ENCODE measurements around the gene LRCH1.

LRCH1 gene

GRCh38 chr13:46521486-46521885 lies 31.5 kb upstream of the LRCH1 start:
- H3K27me3 ChIP-seq (ENCODE audit: insufficient read depth, low read depth), result no peaks in the 10 kb centered on the region
- no peak overlapping the region for H3K4me3 ChIP-seq (IDR thresholded peaks at IDR 0.05; ENCODE audit: insufficient read depth, low read depth, low read length)
- no peak overlapping the region for H2AFZ ChIP-seq (ENCODE audit: low read depth)
- H4K20me1 ChIP-seq (ENCODE audit: insufficient read depth), result no peaks in the 10 kb centered on the region
- H3K79me2 ChIP-seq (ENCODE audit: insufficient read depth, low read depth), result no peaks in the 10 kb centered on the region
- H3K36me3 ChIP-seq (ENCODE audit: insufficient read depth), result no peaks in the 10 kb centered on the region
- H3K4me1 ChIP-seq (ENCODE audit: low read depth, poor library complexity, severe bottlenecking), result no peaks in the 10 kb centered on the region
- H3K9ac ChIP-seq, result no peak overlapping the region
- TF ChIP-seq CTCF (conservative IDR thresholded peaks at IDR 0.05; ENCODE audit: low read depth, low read length), result no peak
- no peak overlapping the region for H3K4me2 ChIP-seq
- H3K27ac ChIP-seq, result no peak overlapping the region

DNA sequence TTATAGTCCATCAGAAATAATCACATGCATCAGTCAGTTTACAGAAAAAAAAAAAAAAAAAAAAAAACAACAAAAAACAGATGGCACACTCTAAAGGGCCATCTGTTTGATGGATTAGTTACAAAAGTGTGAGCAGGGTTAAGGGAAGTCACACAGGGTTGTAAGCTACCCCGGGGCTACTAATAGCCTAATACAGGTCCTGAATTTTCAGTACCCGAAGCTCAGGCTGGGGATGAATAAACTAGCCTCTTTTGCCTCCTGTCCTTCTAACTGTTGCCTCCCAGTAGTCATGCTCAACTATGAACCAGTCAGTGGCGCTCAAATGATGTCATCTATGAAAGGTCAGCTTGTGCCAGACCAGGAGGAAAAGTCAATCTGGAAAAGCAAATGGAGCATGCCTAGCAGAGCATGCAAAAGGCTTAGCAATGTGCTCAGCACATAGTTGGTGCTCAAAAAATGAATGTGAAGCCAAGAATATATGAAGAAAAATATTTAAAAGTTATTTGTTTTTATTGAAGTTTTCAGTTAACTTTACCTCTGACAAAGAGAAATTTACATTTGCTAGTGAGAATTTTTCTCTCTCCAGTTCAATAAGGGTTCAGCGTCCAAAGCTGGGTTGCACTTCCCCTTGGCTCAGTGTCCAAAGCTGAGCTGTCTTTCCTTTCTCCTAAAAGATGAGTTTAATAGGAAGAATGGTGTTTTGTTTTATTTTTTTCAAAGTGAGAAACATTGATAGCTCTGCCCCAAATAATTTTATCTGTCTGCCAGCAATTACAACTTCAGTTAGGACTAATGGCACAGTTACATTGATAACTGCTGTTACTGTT lies 30.8 kb upstream of the LRCH1 start:
- Histone ChIP-seq H3K36me3 (ENCODE audit: insufficient read depth) (no peaks in the 10 kb centered on the region), H3K27me3 (ENCODE audit: insufficient read depth, low read depth) (no peaks in the 10 kb centered on the region), H3K9ac (no peak overlapping the region), H3K4me1 (ENCODE audit: low read depth, poor library complexity, severe bottlenecking) (no peaks in the 10 kb centered on the region), H4K20me1 (ENCODE audit: insufficient read depth) (no peaks in the 10 kb centered on the region), H3K27ac (no peak overlapping the region), H3K79me2 (ENCODE audit: insufficient read depth, low read depth) (no peaks in the 10 kb centered on the region), H3K4me3 (IDR thresholded peaks at IDR 0.05; ENCODE audit: insufficient read depth, low read depth, low read length) (no peak overlapping the region), H3K4me2 (no peak overlapping the region), H2AFZ (ENCODE audit: low read depth) (no peak overlapping the region)
- TF ChIP-seq CTCF (conservative IDR thresholded peaks at IDR 0.05; ENCODE audit: low read depth, low read length), result no peak

GRCh38 chr13:46522748-46523030 lies 30.3 kb upstream of the LRCH1 start:
- no peak overlapping the region for H3K4me2 ChIP-seq
- no peaks in the 10 kb centered on the region for H3K4me1 ChIP-seq (ENCODE audit: low read depth, poor library complexity, severe bottlenecking)
- H2AFZ ChIP-seq (ENCODE audit: low read depth), result no peak overlapping the region
- no peaks in the 10 kb centered on the region for H3K27me3 ChIP-seq (ENCODE audit: insufficient read depth, low read depth)
- H4K20me1 ChIP-seq (ENCODE audit: insufficient read depth), result no peaks in the 10 kb centered on the region
- no peak for TF ChIP-seq CTCF (conservative IDR thresholded peaks at IDR 0.05; ENCODE audit: low read depth, low read length)
- H3K4me3 ChIP-seq (IDR thresholded peaks at IDR 0.05; ENCODE audit: insufficient read depth, low read depth, low read length), result no peak overlapping the region
- H3K27ac ChIP-seq, result no peak overlapping the region
- no peaks in the 10 kb centered on the region for H3K36me3 ChIP-seq (ENCODE audit: insufficient read depth)
- H3K9ac ChIP-seq, result no peak overlapping the region
- no peaks in the 10 kb centered on the region for H3K79me2 ChIP-seq (ENCODE audit: insufficient read depth, low read depth)

DNA sequence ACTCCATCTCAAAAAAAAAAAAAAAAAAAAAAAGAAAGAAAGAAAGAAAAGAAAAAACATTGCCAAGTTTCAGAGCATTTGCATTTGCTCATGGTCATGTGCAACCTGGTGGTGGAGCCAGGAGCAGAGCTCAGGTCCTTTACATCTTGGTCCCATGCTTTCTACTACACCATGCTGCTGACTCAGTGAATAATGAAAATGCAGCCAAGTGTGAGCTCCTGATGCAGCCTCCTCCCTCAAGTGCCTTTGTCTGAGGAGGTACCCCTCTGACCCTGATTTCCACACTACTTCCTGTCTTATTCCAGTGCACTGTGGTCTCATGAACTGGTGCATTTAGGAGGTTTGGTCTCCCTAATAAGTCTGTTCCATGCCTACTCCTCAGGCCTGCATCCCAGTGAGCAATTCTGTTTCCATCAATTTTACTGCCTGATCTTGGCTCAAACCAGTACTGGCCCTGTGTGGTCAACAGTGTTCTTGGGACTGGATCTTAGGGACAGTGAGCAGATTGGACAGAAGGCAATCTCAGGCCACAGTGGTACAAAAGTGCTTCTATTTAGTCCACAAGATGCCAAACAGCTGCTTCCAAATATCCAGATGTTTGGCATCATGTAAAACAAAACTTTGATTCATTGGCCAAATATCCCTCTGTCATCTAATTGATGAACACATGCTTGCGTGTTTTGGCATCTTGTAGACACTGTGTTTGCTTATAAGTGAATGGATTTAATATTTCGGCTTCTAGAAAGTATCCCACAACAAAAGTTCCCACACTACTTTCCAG lies 28.8 kb upstream of the LRCH1 start:
- Histone ChIP-seq H2AFZ (ENCODE audit: low read depth) (no peak overlapping the region), H3K27ac (no peak overlapping the region), H3K9ac (no peak overlapping the region), H3K36me3 (ENCODE audit: insufficient read depth) (no peaks in the 10 kb centered on the region), H3K79me2 (ENCODE audit: insufficient read depth, low read depth) (no peaks in the 10 kb centered on the region), H3K4me2 (no peak overlapping the region), H3K4me1 (ENCODE audit: low read depth, poor library complexity, severe bottlenecking) (no peaks in the 10 kb centered on the region), H3K4me3 (IDR thresholded peaks at IDR 0.05; ENCODE audit: insufficient read depth, low read depth, low read length) (no peak overlapping the region), H3K27me3 (ENCODE audit: insufficient read depth, low read depth) (no peaks in the 10 kb centered on the region), H4K20me1 (ENCODE audit: insufficient read depth) (no peaks in the 10 kb centered on the region)
- TF ChIP-seq CTCF (conservative IDR thresholded peaks at IDR 0.05; ENCODE audit: low read depth, low read length), result no peak

All from KMS-11 (cell line).